Breast epithelium (tissue), 3 donors: ENCODE results near the gene CCDC6.

ENCODE experiments used
- CTCF ChIP-seq, 3 donors: fragments of 450-650 bp; IDR thresholded peaks; one replicate each; pipeline ENCODE4 v1.5.1; 2016 to 2017; ENCODE audit warnings: antibody characterized with exemption in 3 of 3, mild to moderate bottlenecking in 3 of 3, moderate library complexity in 3 of 3
- POLR2A ChIP-seq: fragments of 450-650 bp; IDR thresholded peaks from one replicate; pipeline ENCODE4 v1.6.1; 2016; ENCODE audit warnings: antibody characterized with exemption, mild to moderate bottlenecking, moderate library complexity

GRCh38 chr10:59870152-59870551 lies 36.2 kb downstream of the CCDC6 start:
- TF ChIP-seq CTCF (IDR thresholded peaks at IDR 0.05) (no peak), POLR2A (no peak)
